Measurements from ENCODE around the gene FES.

- TF ChIP-seq CTCF (IDR thresholded peaks at IDR 0.05): no peak
- no peak for TF ChIP-seq POLR2A (IDR thresholded peaks at IDR 0.05)
Observed at GRCh38 chr15:90876046-90876445, 8.3 kb upstream of the FES start.
